ENCODE results near the gene SYNE2.

DNA sequence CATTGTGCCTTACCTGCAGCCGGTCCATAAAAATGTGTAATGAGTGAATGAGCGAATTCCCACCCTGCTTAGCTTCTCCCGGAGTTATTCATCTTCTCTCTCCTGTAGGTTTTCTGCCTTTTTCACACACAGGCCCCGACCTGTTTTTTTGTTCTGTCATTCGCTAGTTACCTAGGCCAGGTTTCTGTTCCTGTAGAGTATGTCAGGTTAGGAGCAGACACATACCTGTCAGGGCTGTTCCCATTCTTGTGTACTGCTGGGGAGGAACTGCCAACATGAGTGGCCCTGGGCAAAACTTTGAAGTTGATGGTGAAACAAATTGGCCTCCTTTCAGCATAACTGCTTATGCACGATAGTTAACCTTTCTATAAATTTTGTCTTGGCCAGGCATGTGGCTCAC is 140.1 kb downstream of the SYNE2 start:
- TF ChIP-seq, protein P1, sequence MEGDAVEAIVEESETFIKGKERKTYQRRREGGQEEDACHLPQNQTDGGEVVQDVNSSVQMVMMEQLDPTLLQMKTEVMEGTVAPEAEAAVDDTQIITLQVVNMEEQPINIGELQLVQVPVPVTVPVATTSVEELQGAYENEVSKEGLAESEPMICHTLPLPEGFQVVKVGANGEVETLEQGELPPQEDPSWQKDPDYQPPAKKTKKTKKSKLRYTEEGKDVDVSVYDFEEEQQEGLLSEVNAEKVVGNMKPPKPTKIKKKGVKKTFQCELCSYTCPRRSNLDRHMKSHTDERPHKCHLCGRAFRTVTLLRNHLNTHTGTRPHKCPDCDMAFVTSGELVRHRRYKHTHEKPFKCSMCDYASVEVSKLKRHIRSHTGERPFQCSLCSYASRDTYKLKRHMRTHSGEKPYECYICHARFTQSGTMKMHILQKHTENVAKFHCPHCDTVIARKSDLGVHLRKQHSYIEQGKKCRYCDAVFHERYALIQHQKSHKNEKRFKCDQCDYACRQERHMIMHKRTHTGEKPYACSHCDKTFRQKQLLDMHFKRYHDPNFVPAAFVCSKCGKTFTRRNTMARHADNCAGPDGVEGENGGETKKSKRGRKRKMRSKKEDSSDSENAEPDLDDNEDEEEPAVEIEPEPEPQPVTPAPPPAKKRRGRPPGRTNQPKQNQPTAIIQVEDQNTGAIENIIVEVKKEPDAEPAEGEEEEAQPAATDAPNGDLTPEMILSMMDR (IDR thresholded peaks at IDR 0.05): no peak
- no peak for TF ChIP-seq POLR2A (IDR thresholded peaks at IDR 0.05)
- no peak for TF ChIP-seq EP300 (IDR thresholded peaks at IDR 0.05)
